Cardiac fibroblast (primary cell): ENCODE measurements around the gene SPEF2.

ENCODE experiments used
- DNase-seq, 2 donors: peaks; one replicate each; pipeline versions ENCODE4 v3.0.0 to v3.0.0-alpha.2; 2010; ENCODE audit warnings: low read depth in 2 of 2
- H3K4me3 ChIP-seq, 2 donors: replicated peaks in 1 of 2; 1 replicate in 1 of 2; 2 replicates in 1 of 2; pipeline ENCODE4 v1.5.1; 2011; ENCODE audit warnings: low read depth in 2 of 2, low read length in 2 of 2, mild to moderate bottlenecking in 2 of 2, moderate library complexity in 1 of 2
- TF ChIP-seq, protein P1 (sequence below): IDR thresholded peaks from one replicate; pipeline ENCODE4 v1.5.1; 2011; ENCODE audit warnings: low read depth, mild to moderate bottlenecking, low read length, inconsistent platforms

SPEF2 gene

DNA sequence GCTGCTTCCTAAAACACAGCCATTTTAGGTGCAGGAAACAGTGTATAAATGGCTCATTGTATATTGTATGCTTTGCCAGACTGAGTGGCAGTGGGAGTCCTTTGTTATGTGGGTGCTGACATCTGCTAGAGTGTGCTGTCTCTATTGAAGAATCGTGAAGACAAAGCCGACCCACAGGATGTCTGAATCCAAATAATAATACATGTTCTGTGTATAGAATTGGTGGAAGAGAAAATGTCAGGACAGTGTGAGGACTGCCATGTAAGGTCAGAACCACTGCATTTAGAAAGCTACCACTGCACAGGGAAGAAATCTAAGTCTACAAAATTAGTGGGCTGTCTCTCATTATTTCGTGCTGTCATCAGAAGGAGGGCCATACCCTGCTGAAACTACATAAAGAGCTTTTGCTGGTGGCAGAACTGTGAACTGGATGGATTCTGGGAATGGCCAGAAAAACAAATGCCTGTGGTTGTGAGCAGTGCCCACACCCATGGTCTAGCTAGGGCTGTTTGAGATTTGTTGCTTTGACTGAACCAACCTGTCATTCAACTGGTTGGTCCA, 241.5 kb downstream of the SPEF2 start:
- no peak for DNase-seq
- no peak overlapping the region for H3K4me3 ChIP-seq
- TF ChIP-seq, protein P1, sequence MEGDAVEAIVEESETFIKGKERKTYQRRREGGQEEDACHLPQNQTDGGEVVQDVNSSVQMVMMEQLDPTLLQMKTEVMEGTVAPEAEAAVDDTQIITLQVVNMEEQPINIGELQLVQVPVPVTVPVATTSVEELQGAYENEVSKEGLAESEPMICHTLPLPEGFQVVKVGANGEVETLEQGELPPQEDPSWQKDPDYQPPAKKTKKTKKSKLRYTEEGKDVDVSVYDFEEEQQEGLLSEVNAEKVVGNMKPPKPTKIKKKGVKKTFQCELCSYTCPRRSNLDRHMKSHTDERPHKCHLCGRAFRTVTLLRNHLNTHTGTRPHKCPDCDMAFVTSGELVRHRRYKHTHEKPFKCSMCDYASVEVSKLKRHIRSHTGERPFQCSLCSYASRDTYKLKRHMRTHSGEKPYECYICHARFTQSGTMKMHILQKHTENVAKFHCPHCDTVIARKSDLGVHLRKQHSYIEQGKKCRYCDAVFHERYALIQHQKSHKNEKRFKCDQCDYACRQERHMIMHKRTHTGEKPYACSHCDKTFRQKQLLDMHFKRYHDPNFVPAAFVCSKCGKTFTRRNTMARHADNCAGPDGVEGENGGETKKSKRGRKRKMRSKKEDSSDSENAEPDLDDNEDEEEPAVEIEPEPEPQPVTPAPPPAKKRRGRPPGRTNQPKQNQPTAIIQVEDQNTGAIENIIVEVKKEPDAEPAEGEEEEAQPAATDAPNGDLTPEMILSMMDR, result no peak

DNA sequence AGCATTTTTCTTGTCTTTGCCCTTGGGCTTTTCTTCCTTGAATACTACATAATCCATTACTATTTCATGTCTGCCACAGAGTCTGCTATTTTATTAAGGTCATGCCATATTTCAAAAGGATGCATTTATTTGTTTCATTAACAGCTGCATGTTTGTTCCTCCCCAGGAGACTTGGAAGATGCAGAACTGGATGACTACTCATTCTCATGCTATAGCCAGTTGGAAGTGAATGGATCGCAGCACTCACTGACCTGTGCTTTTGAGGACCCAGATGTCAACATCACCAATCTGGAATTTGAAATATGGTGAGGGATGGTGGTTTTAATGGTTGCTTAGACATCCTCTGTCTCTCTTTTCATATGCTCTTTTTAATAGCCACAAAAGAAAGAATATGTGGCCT, 243.0 kb downstream of the SPEF2 start:
- peak in 1 of 2 donors; percentile 31 for DNase-seq
- TF ChIP-seq, protein P1, result no peak
- no peak overlapping the region for H3K4me3 ChIP-seq

- no peak overlapping the region for H3K4me3 ChIP-seq
- TF ChIP-seq, protein P1, result no peak
- no peak for DNase-seq
Measured at GRCh38 chr5:35861718-35862117, 244.1 kb downstream of the SPEF2 start.

- DNase-seq, result no peak
- no peak overlapping the region for H3K4me3 ChIP-seq
- TF ChIP-seq, protein P1, result no peak
Measured at GRCh38 chr5:35862126-35862525, 244.5 kb downstream of the SPEF2 start.

DNA sequence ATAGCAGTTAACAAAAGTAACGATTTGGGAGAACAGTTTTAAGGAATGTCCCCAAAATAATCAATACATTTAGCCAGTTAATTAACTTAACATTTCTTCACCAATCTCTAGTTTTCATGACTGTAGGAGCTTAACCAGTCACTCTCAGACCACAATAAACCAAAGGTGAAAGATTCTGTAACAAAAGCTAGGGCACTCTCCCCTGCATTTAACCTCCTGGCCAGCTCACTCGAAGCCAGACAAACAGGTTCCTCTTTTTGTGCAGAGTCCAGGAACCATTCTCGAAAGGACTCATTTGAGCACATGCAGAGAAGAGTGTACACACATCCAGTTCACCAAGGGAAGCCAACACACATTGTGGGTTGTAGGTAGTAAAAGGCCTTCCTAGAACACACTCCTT, 245.5 kb downstream of the SPEF2 start:
- no peak overlapping the region for H3K4me3 ChIP-seq
- TF ChIP-seq, protein P1, result no peak
- DNase-seq, result no peak
